AG20443 (cell line): Measurements from ENCODE around the gene ISCA1.
"Not testable (repeated sequence)": the region's sequence is repeated elsewhere in the genome, so short reads cannot be mapped to it uniquely, and the experiment has no call there.

Experiments
- DNase-seq: peaks from one replicate; pipeline ENCODE4 v3.0.0; 2012; ENCODE audit warnings: low spot score, mixed read lengths

ISCA1 gene

GRCh38 chr9:86282077-86282978 is at the start of gene ISCA1:
Gene ISCA1, minus strand, starts transcription at chr9:86282538. Its CDS starts 80 bp downstream, at chr9:86282458.
- peak; percentile 96 for DNase-seq

GRCh38 chr9:86330186-86330585 is 47.8 kb upstream of the ISCA1 start:
- no peak for DNase-seq

- no peak for DNase-seq
Measured at GRCh38 chr9:86329649-86330048, 47.3 kb upstream of the ISCA1 start.

GRCh38 chr9:86328156-86328555 is 45.8 kb upstream of the ISCA1 start:
- DNase-seq, result no peak

GRCh38 chr9:86326536-86326935 is 44.2 kb upstream of the ISCA1 start:
- no peak for DNase-seq

GRCh38 chr9:86324901-86325300 is 42.6 kb upstream of the ISCA1 start:
- no peak for DNase-seq

GRCh38 chr9:86324308-86324707 is 42.0 kb upstream of the ISCA1 start:
- peak; percentile 57 for DNase-seq

- peak; percentile 73 for DNase-seq
Measured at GRCh38 chr9:86322973-86323644, 40.8 kb upstream of the ISCA1 start.

- peak; percentile 42 for DNase-seq
Measured at GRCh38 chr9:86321373-86321772, 39.0 kb upstream of the ISCA1 start.

- no peak for DNase-seq
Measured at GRCh38 chr9:86318187-86318586, 35.8 kb upstream of the ISCA1 start.

GRCh38 chr9:86315078-86315477 is 32.7 kb upstream of the ISCA1 start:
- DNase-seq, result no peak

- DNase-seq, result not testable (repeated sequence)
Measured at GRCh38 chr9:86312959-86313358, 30.6 kb upstream of the ISCA1 start.

- DNase-seq, result no peak
Measured at GRCh38 chr9:86308687-86309086, 26.3 kb upstream of the ISCA1 start.

- DNase-seq, result no peak
Measured at GRCh38 chr9:86304236-86304730, 21.9 kb upstream of the ISCA1 start.

- DNase-seq, result no peak
Measured at GRCh38 chr9:86303316-86303975, 21.1 kb upstream of the ISCA1 start.

GRCh38 chr9:86301686-86302085 is 19.3 kb upstream of the ISCA1 start:
- no peak for DNase-seq

- DNase-seq, result no peak
Measured at GRCh38 chr9:86300701-86301100, 18.4 kb upstream of the ISCA1 start.

GRCh38 chr9:86298873-86299272 is 16.5 kb upstream of the ISCA1 start:
- no peak for DNase-seq

- DNase-seq, result not testable (repeated sequence)
Measured at GRCh38 chr9:86290341-86290740, 8.0 kb upstream of the ISCA1 start.

- DNase-seq, result no peak
Measured at GRCh38 chr9:86288499-86289198, 6.3 kb upstream of the ISCA1 start.

GRCh38 chr9:86287013-86287412 is 4.7 kb upstream of the ISCA1 start:
- DNase-seq, result no peak

GRCh38 chr9:86286278-86286677 is 3.9 kb upstream of the ISCA1 start:
- DNase-seq, result no peak
